Measurements from ENCODE around the gene LGI1.

The LGI1 gene

DNA sequence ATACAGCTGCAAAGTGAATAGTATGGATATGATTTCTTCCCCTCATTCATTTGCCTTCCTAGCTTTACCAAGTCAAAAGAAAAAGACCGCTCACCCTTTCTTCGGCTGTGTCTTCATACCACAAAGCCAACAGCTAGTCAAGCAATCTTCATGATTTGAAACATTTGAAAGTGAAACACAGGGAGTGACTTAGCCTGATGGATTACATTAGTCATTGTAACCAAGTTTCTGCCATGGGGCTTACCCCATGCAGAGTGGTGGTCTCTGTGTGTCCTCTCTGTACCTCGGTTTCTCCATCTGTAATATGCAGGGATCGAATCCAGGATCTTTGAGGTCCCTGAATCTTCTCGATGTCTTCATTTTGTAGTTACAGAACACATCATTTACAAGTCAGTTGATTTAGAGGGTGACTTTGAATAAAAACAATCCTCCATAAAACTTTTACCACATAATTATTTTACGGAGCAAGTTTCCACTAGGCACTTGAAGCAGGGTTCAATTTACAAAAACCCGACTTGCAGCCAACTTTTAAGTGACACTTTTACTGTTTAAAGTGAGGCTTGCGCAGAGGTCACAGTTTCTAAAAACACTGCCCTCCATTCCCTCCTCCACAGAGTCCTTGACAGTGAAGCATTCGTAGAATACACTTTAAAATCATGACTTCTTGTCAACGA is 2.2 kb upstream of the LGI1 start:
- no peak for FAIRE-seq
- no peak for DNase-seq (ENCODE audit: low spot score)

DNA sequence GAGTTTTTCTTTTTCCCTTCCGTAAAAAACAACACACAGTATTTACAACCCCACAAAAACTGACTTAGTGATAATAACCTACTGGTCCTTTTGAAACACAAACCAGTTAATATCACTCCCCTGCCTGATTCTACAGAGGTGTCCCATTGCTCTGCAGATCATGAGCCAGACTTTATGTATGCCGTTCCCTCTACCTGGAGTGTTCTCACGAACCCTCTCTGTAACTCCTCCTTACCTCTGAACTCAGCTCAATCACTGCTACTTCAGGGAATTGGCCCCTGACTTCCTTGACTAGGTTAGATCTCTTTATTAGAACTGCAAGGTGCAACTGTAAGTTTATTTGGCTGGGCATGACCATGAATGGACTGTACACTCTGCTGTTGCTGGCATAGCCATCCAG is 1.6 kb upstream of the LGI1 start:
- no peak for DNase-seq (ENCODE audit: low spot score)
- FAIRE-seq = no peak

DNA sequence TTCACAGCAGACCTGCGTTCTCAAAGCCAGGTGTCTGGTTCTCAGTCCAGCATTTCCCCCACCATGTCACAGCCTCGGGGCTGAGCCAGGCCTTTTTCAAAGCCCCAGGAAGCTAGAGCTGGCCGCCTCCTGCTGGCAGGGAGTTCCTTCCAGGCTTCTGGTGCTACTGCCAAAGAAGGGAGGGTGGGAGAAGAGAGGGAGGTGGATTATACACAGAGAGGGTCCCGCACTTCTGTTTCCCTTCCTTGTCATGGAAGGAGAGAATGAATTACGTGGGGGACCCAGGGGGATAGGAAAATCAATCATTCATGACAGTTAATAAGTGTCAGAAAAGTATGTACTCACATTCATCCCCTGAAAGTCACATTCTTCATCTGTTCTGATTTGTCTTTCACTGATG is 600 bp upstream of the LGI1 start:
- DNase-seq (ENCODE audit: low spot score) = no peak
- FAIRE-seq = no peak

DNA sequence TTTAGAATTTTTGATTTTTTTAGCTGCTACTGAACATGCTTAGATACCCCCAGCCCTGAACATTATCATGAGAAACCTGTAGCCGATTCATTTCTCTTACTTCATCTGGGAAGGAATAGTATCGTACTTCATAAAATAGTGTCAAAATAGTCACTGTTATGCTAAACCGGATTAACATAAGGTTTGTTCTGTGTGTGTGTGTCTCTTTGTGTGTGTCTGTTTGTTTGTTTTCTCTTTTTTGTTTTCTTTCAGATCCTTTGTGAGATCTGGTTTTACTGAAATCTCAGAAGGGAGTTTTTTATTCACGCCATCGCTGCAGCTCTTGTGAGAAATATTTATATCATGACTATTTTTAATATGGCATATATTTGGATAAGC is 761 bp downstream of the LGI1 start:
- DNase-seq (ENCODE audit: low spot score) = no peak
- FAIRE-seq = no peak

DNA sequence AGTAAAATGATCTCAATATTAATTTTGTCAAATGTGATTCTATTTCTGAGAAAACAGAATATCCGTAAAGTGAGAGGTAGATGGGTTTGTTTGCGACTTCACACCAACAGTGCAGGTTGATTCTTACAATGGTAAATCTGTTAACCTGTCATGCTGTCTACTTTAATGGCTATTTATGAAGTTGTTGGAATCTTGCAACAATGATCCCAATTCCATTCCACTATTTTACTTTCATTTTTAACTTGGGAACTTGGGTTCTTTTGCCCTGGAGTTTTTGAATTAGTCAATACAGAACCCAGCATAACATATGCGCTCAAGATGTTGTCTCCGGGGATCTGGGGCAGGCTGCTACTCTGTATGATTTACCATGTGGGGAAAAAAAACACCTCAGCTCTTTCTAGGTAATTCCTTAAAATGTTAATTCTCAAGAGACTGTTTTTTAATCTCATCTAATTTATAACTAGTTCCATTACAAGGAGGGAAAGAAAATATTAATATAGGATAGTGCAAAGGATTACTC is 1.2 kb downstream of the LGI1 start:
- FAIRE-seq (no peak), DNase-seq (ENCODE audit: low spot score) (no peak)

DNA sequence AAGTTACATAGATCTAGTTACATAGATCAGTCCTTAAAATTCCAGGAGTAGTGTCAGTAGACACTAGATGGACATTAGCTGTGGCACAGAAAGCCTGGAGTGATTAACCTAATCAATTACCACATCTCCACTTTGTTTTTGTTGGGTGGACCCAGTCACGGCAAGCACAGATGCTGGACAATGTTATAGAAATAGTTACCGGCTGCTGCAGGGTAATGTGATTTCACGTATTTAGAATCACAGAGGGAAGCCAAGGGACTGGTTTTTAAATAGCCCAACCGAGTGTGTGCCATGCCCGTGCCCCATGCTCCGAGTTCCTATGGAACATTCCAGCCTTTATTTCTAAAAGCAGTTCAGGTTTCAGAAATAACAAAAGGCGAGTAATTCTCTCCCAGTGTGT is 2.8 kb downstream of the LGI1 start:
- FAIRE-seq (no peak), DNase-seq (ENCODE audit: low spot score) (no peak)

DNA sequence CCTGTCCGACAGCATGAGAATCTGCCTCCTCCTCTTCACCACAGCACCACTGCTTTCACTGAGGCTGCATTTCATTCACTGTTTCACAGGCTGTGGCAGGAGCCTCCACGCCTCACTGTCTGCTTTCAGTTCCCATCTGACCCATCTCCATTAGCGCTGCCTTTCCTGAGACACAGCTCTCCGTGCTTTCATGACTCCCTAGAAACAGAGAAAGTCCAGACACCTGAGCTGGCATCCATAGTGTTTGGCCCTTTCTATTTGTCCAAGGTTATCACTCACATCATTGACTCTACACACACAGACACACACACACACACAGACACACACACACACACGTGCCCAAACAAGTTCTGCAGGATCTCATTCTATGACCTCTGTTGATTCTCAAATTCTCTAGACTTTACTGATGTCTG is 5.2 kb downstream of the LGI1 start:
- FAIRE-seq = no peak
- no peak for DNase-seq (ENCODE audit: low spot score)

DNA sequence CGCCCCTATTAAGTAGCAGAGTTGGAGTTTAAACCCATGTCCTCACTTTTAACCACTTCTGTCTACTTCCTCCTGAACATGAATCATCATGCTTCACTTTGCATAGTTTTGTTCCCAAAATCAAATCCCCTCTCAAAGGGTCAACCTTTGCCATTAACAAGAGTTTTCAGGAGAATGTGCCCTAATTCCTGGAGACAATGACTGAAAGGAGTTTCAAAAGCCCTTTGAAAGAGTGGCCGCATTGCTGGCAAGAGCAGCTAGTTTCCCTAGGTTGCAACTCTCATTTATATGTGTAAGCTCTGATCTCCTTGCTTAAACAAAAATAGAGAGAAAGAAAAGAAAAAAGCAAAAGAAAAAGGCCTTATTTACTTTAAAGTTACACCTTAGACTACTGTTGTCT is 9.2 kb downstream of the LGI1 start:
- DNase-seq (ENCODE audit: low spot score) (no peak), FAIRE-seq (no peak)

DNA sequence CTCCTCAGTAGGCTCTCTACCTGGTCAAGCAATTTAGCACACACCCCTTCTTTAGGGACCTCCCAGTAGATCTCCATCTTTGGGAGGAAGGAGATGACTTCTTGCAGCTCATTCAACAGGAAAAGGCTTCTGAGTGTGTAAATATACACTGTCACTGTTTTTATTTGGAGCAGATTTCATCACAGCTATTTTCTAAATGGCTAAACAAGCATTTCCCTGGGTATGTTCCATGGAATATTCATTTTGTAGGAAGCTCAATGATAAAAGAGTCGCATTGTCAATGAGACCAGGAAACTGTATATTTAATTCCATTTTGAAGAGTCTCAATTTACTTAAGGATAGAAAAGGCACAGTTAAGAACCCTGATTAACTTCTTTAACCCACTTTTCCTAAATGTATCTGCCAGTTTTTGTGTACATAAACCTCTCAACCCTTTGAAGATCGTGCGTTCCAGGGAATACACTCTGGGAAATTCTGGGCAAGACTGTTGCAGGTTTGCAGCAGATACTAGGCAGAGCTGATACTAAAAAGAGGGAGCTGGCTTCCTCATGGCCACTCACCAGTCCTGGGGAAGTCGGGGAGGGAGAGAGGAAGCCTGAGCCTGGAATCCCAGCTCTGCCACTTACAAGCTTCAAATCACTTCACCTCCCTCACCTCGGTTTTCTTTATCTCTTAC is 10.1 kb downstream of the LGI1 start:
- FAIRE-seq = no peak

DNA sequence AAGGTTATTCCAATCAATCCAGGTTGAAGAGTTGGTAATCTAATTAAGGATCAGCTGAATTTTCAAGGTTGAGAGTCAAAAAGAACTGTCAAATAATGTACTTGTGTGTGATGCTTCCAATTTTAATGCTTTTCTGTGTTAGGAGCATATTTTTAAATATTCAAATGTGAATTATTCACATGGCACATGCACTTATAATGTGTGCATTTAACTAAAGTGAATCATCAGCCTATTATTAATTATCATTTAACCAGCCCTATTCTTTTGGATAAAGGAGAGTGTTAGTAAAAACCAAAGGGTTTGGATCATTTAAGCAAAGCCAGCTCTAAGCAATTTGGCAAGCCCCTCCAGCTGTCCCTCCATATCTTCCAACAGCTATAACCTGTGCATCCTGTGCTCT is 11.2 kb downstream of the LGI1 start:
- no peak for FAIRE-seq
- DNase-seq (ENCODE audit: low spot score) = no peak

More for the DNA sequence above, 10.1 kb downstream of the LGI1 start:
- no peak for DNase-seq (ENCODE audit: low spot score)

DNA sequence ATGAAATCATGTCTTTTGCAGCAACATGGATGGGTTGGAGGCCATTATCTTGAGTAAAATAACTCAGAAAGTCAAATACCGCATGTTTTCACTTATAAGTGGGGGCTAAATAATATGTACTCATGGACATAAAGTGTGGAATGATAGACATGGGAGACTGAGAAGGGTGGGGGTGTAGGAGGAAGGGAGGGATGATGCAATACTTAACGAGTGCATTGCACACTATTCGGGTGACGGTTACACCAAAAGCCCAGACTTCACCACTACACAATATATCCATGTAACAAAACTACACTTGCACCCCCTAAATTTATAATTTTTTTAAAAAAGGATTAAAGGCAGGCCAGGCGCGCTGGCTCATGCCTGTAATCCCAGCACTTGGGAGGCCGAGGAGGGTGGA is 13.6 kb downstream of the LGI1 start:
- DNase-seq (ENCODE audit: low spot score) (no peak), FAIRE-seq (no peak)

DNA sequence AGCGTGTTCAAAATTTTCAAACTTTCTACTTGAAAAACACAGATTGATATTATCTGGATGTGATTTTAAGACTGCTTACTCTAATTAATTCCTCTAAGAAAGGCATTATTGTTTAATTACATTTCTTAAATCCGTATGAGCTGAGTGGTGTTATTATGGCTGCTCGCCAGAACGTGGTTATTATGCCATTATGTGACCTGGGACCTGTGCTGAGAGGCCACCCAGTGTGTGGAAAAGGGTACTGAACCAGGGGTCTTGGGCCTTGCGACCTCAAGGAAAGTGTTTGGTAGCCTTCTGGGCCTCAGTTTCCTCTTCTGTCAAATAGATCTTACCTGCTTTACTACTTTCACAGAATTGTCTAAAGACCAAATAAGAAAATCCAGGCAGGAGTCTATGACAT is 15.4 kb downstream of the LGI1 start:
- no peak for FAIRE-seq
- DNase-seq (ENCODE audit: low spot score) = no peak

DNA sequence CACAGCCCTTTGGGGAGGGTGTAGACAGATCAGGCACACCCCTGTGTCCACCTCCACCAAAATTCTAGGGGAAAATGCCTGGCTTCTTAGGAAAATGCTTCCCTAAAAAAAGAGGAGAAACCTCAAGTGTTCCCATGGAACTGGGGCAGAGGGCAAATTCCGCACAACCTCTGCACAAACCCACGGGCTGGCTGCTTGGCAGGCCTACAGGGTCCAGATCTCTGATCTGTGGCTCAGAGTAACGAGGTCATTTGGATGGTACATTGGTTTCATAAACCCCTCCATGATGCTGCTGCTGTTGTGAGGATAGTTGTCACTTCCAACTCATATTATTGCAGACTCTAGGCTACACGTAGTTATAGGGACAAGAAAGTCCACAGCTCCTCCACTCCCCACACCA is 16.0 kb downstream of the LGI1 start:
- no peak for DNase-seq (ENCODE audit: low spot score)
- no peak for FAIRE-seq

DNA sequence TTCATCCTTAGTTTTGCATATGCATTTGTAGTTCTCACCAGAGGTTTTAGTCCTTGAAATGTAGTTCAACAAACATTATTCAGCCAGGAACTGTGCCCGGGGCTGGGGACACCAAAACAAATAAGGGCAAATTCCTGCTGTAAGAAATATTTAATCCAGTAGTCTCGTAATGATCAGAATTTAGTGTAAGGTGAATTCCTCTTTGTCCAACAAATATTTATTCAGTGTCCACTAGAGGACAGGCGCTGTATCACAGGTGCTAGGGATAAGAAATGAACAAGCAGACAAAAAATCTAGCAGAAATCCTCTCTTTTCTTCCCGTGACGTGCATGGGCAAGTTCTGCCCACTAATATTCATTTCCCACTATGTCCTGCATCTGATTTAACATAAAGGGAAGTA is 17.6 kb downstream of the LGI1 start:
- DNase-seq (ENCODE audit: low spot score) (no peak), FAIRE-seq (no peak)

DNA sequence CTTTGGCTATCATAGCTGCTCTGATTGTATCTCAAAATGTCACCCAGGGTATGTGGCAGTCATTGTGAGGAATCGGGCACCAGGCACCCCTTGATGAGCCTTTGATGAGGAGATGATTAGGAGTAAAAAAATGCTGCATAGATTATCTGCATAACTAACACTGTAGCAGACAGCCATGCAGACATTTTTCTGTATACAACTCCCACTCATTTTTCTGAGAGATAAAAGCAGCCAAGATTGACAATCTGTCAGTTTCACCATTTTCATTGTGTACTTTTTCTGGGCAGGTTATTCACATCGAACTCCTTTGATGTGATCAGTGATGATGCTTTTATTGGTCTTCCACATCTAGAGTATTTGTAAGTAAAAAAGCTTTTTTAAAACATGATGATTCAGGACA is 19.4 kb downstream of the LGI1 start:
- no peak for DNase-seq (ENCODE audit: low spot score)
- no peak for FAIRE-seq

DNA sequence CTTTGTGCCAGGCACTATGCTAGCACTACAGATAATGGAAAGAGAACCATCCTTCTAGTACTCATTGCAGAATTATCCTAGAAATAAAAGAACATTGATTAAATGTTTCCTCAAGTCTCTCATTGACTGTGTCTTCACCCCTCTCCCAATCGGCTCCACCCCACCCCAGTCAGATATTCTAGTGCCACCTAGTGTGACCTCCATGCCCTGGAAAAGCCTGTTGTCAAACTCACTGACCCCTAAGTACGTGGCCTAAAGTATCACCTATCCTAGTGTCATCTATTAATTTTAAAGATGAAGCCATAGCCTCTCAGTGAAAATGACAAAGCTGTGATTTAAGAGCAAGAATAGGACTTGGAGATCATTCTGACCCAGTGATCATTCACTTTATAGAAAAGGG is 26.3 kb downstream of the LGI1 start:
- FAIRE-seq = no peak
- DNase-seq (ENCODE audit: low spot score) = no peak

DNA sequence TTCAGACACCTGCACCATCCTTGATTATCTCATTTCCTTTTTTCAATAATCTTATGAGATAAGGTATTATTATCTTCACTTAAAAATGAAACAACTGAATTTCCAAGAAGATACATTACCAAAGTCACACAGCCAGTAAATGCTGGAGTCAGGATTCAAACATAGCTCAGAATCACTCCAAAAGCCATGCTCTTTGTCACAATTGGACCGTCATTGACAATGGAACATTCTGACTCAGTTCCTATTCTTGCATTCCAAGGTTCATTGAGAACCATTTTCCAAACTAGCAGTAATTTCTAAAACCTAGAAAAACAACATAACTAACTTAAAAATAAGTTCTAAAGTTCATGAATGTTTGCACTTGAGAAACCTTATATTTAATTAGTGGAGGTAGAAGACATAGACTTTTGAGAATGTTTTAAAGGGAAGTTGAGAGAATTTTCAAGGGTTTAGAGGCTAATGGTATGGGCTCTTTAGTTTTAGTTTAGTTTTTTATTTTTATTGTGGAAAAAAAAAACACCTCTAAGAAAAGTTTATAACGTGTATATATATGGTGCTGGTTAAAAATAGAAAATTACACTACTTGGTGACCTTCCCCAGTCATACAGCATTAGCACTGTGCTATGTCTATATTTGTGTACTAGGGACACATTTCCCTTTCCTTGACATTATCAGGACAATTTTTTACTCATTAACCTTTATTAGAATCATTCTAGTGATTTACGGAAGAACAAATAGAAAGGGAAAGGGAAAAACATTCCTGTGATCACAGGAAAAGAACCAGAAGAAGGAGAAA is 30.9 kb downstream of the LGI1 start:
- FAIRE-seq (no peak), DNase-seq (ENCODE audit: low spot score) (no peak)

DNA sequence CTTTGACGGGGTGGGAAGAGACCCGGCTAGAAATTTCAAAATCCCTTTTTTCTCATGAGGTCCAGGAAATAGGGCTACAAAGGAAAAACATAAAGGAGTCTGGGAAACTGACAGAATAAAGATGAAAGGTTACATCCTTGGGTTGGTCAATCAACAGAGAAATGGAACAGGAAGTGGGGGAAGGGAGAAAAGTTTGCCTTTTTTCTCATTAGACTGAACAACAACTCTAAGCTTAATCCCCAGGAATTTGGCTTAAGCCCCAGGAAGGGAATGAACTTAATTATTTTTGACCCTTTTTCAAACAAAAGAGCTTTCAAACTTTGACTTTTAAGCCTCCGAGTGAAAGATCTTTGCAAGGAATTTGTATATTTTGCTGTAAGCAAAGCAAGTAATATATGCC is 32.7 kb downstream of the LGI1 start:
- FAIRE-seq (no peak), DNase-seq (ENCODE audit: low spot score) (no peak)

DNA sequence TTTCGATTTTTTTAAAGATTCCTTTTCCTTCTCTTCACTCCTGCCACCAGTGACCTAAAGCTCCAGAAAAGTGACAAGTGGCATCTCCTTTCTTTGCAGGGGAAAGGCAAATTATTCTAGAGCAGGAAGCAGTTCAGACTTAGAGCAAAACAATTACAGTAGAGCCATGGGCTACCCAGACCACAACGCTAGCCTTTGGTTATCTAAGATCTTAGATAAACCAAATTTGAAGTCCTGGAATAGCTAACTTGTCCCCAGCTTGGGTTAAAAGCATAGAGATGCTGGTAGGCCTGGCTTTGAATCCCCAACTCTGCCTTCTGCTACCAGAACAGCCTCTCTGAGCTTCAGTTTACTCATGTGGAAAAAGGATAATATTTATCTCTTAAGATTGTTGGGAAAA is 38.4 kb downstream of the LGI1 start:
- no peak for FAIRE-seq
- no peak for DNase-seq (ENCODE audit: low spot score)

DNA sequence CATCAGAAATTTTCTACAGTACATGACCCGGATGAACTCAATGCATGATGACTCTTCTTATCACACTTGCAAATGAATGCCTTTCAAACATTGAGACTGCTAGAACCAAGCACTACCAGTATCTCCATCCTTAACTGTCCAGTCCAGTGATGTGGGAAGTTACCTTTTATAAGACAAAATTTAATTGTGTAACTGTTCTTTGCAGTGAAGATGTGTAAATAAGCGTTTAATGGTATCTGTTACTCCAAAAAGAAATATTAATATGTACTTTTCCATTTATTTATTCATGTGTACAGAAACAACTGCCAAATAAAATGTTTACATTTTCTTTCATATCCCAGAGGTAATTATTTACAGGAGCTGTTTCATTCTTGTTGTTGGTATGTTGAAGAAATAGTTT is 40.1 kb downstream of the LGI1 start:
- no peak for FAIRE-seq
- no peak for DNase-seq (ENCODE audit: low spot score)

DNA sequence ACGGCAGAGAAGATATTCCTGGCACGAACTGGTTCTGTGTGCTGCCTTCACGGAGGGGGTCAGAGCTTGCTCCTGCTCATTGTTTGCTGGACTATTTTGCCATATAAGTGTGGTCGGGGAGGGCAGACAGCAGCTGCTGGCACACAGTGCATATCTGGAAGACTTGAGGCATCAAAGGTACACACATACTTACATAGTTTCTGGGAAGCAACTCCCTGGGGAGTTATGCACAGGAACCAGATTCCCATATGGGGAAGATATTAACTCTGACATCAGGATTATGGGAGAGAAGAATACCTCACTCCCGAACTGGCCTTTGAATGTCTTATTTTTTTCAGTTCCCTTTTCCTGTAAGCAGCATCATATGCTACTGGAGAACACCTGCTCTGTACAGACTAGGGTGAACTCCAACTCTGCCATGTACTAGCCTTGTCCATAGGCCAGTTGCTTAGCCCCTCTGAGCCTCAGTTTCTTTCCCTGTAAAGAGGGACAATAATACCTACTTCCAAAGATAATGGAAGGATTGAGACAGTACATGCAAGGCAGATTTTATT is 41.5 kb downstream of the LGI1 start:
- no peak for FAIRE-seq
- DNase-seq (ENCODE audit: low spot score) = no peak

DNA sequence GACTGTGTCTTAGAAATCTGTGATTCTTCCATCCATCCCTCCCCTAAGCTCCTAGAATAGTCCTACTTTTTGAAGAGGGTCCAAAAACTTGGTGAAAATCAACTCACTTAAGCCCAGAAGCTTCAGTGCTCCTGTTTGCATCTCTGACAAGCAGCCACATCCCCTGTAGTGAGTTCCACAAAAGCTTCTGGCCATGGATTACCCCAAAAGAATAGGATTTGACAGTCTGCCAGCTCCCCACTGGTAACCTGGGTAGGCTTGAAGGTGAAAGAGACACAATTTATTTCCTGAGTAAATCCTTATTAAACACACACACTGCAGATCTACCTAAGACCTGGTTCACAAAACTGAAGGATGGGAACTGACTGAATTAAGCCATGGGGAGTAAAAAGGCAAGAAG is 46.5 kb downstream of the LGI1 start:
- DNase-seq (ENCODE audit: low spot score) = no peak
- no peak for FAIRE-seq

All from RCC 7860 (cell line).